Brain microvascular endothelial cell (primary cell): ENCODE data around the gene CLMN.

Experiments used
- DNase-seq: peaks from one replicate; pipeline ENCODE4 v3.0.0-alpha.2; 2020
- H3K27ac ChIP-seq: fragments of 250-450 bp; sonication (Bioruptor Pico); 2 replicates; pipeline ENCODE4 v1.5.1; 2020; ENCODE audit warnings: mild to moderate bottlenecking, moderate library complexity
- H3K27me3 ChIP-seq: fragments of 250-450 bp; sonication (Bioruptor Pico); replicated peaks from 2 replicates; pipeline ENCODE4 v1.5.1; 2020; ENCODE audit warnings: mild to moderate bottlenecking
- H3K36me3 ChIP-seq: fragments of 250-450 bp; sonication (Bioruptor Pico); replicated peaks from 2 replicates; pipeline ENCODE4 v1.5.1; 2020; ENCODE audit warnings: mild to moderate bottlenecking
- H3K4me3 ChIP-seq: 2 replicates; pipeline ENCODE4 v1.5.1; 2011; ENCODE audit warnings: low read depth, mild to moderate bottlenecking, control low read depth, low read length, moderate library complexity
- CTCF ChIP-seq: IDR thresholded peaks from 2 replicates; pipeline ENCODE4 v1.5.1; 2011; ENCODE audit warnings: low read depth, mild to moderate bottlenecking, moderate library complexity, low read length, control low read depth, inconsistent platforms; ENCODE audit errors: missing control alignments
- in situ Hi-C: cut with HindIII; loops from 2 replicates; pipeline ENCODE4 v1.10.0; 2017; ENCODE audit warnings: low sequenced_read_pairs, low pct_ligation_motif_present

CLMN gene

GRCh38 chr14:95335071-95335470 lies 15.4 kb upstream of the CLMN start:
- no peak overlapping the region for H3K4me3 ChIP-seq
- H3K36me3 ChIP-seq: no peaks in the 10 kb centered on the region
- no peak for DNase-seq
- H3K27me3 ChIP-seq: no peaks in the 10 kb centered on the region
- in situ Hi-C loops: no loop called here
- no peak for TF ChIP-seq CTCF
- H3K27ac ChIP-seq: no peak overlapping the region

- Histone ChIP-seq H3K36me3 (no peaks in the 10 kb centered on the region), H3K4me3 (no peak overlapping the region), H3K27ac (no peak overlapping the region), H3K27me3 (no peaks in the 10 kb centered on the region)
- DNase-seq: no peak
- no peak for TF ChIP-seq CTCF
- in situ Hi-C loops: no loop called here
These were observed 14.3 kb upstream of the CLMN start for GRCh38 chr14:95334044-95334443.

GRCh38 chr14:95332641-95333040 lies 12.9 kb upstream of the CLMN start:
- Histone ChIP-seq H3K4me3 (no peak overlapping the region), H3K27me3 (no peaks in the 10 kb centered on the region), H3K27ac (no peak overlapping the region), H3K36me3 (no peaks in the 10 kb centered on the region)
- in situ Hi-C loops: no loop called here
- no peak for TF ChIP-seq CTCF
- no peak for DNase-seq

DNA sequence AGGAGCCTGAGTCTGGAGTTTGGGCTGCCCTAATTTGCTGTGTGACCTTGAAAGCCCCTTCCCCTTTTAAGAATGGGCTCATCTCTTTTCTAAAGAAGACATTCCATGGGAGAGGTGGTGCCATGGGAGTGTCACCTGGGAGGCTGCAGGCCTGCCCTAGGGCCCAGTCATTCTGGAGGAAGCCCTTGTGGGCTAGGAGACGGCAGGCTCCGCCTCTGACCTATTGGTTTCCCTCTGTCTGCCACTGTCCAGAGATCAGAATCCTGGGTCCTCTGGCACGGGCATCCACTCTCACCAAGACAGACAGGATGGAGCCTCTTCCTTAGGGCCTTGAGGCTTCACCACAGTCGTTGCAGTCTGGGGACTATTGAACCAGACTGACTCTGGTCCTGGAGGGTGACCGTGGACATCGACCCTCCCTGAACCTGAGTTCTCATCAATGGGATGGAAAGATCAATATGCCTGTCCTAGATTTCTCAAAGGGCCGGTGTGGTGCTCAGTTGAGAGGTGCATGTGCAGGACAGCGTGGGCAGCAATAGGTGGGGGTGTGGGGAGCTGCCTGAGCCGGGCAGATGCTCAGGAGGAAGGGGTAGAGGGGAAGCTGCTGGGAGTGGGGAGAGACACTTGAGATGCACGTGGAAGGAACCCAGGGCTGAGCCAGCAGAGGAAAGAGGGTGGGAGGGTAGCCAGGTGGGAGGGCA lies 12.2 kb upstream of the CLMN start:
- in situ Hi-C loops: no loop called here
- H3K27ac ChIP-seq: no peak overlapping the region
- H3K36me3 ChIP-seq: no peaks in the 10 kb centered on the region
- no peak overlapping the region for H3K4me3 ChIP-seq
- no peaks in the 10 kb centered on the region for H3K27me3 ChIP-seq
- no peak for TF ChIP-seq CTCF
- no peak for DNase-seq

DNA sequence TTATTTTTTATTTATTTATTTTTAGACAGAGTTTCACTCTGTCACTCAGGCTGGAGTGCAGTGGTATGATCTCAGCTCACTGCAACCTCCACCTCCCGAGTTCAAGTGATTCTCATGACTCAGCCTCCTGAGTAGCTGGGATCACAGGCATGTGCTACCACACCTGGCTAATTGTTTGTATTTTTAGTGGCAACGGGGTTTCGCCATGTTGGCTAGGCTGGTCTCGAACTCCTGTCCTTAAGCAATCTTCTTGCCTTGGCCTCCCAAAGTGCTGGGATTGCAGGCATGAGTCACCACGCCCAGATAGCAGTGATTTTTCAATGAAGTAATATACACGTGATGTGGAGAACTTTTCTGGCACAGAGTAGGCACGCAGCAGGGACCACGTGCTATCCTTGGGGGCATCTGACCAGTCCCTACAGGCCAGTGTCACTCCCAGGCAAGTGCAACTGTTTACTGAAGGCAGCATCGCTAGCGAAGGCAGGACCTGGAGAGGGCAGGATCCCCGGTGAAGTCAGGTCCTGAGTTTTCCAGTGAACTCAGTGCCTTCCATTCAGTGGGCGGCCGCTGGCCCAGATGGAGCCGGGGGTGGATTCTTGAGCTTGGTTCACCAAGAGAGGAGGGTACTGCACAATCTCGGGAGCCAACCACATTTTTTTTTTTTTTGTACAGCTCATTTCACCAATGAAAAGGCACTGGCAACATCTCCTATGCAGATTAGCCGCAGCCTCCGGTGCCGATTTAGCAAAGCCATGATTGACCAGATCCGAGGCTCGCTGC lies 11.1 kb upstream of the CLMN start:
- no peak for TF ChIP-seq CTCF
- no peak overlapping the region for H3K4me3 ChIP-seq
- DNase-seq: no peak
- in situ Hi-C loops: no loop called here
- H3K36me3 ChIP-seq: no peaks in the 10 kb centered on the region
- H3K27me3 ChIP-seq: no peaks in the 10 kb centered on the region
- H3K27ac ChIP-seq: no peak overlapping the region
